ENCODE data around the gene MORC1.
"Not testable (repeated sequence)": the region's sequence is repeated elsewhere in the genome, so short reads cannot be mapped to it uniquely, and the experiment has no call there.

MORC1 gene

DNA sequence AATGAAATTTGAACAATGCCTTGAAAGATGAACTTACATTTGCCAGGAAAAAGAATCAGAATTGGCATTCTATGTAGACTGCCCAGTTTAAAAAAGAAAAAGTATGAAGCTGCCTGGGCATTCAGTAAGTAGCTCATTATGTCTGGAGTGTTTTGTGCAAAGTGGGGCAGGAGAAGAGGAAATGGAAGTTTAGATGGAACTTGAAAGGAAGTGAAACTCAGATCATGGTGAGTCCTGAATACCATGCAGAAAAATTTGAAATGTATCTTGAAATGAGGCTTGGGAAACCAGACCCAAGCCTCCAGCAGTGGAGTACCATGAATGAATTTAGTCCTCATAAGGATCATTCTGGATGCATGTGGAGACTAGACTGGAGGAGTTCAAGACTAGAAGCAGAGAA lies 4.8 kb upstream of the MORC1 start:
- Mint-ChIP-seq H3K4me1 (no peaks in the 10 kb centered on the region), H3K27ac (no peak overlapping the region), H3K36me3 (no peaks in the 10 kb centered on the region), H3K9me3 (no peaks in the 10 kb centered on the region), H3K4me3 (no peak overlapping the region)
- no peak for DNase-seq (ENCODE audit: low spot score in 2 of 2)
- ATAC-seq: no peak

DNA sequence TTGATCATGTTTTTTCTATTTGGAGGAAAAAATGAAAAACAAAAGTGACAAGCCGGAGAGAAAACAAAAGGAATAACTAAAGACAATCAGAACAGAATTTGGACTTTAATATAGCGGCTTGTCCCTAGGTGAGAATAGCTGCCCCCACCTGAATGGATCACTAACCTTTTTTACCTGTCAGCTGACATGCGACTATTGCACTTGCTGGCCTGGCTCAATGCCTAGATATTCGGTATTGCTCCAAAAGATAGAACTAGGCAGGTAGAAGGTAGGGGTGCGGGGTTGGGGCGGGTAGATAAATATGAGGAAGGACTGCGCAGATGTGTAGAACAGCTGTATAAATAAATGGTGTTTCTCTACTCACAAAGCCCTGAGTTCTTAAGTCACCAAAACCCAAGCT lies 650 bp upstream of the MORC1 start:
- Mint-ChIP-seq H3K36me3 (no peaks in the 10 kb centered on the region), H3K4me3 (no peak overlapping the region)

GRCh38 chr3:109116031-109116430 lies 1.9 kb downstream of the MORC1 start:
- Mint-ChIP-seq H3K4me1 (no peaks in the 10 kb centered on the region), H3K27ac (no peak overlapping the region), H3K4me3 (no peak overlapping the region), H3K36me3 (no peaks in the 10 kb centered on the region), H3K9me3 (no peaks in the 10 kb centered on the region)
- DNase-seq (ENCODE audit: low spot score in 2 of 2) (no peak), ATAC-seq (peak; percentile 26)

More for the DNA sequence above, 650 bp upstream of the MORC1 start:
- Mint-ChIP-seq H3K4me1 (no peaks in the 10 kb centered on the region), H3K9me3 (no peaks in the 10 kb centered on the region), H3K27ac (no peak overlapping the region)
- no peak for ATAC-seq
- no peak for DNase-seq (ENCODE audit: low spot score in 2 of 2)

- Mint-ChIP-seq H3K4me1 (no peaks in the 10 kb centered on the region), H3K36me3 (no peaks in the 10 kb centered on the region), H3K9me3 (no peaks in the 10 kb centered on the region), H3K4me3 (no peak overlapping the region), H3K27ac (no peak overlapping the region)
- no peak for ATAC-seq
- DNase-seq (ENCODE audit: low spot score in 2 of 2): no peak
Measured at GRCh38 chr3:109115451-109115850, 2.5 kb downstream of the MORC1 start.

GRCh38 chr3:109114746-109115145 lies 3.2 kb downstream of the MORC1 start:
- Mint-ChIP-seq H3K4me1 (no peaks in the 10 kb centered on the region), H3K36me3 (no peaks in the 10 kb centered on the region), H3K27ac (no peak overlapping the region), H3K9me3 (no peaks in the 10 kb centered on the region), H3K4me3 (no peak overlapping the region)
- DNase-seq (ENCODE audit: low spot score in 2 of 2) (no peak), ATAC-seq (no peak)

GRCh38 chr3:109112946-109113760 lies 4.8 kb downstream of the MORC1 start:
- DNase-seq (ENCODE audit: low spot score in 2 of 2) (no peak), ATAC-seq (no peak)
- no peaks in the 10 kb centered on the region for H3K4me1 Mint-ChIP-seq
- no peaks in the 10 kb centered on the region for H3K36me3 Mint-ChIP-seq
- no peak overlapping the region for H3K27ac Mint-ChIP-seq
- H3K4me3 Mint-ChIP-seq: no peak overlapping the region
- H3K9me3 Mint-ChIP-seq: no peaks in the 10 kb centered on the region

- H3K4me3 Mint-ChIP-seq: no peak overlapping the region
Measured at GRCh38 chr3:109109574-109109973, 8.4 kb downstream of the MORC1 start.

DNA sequence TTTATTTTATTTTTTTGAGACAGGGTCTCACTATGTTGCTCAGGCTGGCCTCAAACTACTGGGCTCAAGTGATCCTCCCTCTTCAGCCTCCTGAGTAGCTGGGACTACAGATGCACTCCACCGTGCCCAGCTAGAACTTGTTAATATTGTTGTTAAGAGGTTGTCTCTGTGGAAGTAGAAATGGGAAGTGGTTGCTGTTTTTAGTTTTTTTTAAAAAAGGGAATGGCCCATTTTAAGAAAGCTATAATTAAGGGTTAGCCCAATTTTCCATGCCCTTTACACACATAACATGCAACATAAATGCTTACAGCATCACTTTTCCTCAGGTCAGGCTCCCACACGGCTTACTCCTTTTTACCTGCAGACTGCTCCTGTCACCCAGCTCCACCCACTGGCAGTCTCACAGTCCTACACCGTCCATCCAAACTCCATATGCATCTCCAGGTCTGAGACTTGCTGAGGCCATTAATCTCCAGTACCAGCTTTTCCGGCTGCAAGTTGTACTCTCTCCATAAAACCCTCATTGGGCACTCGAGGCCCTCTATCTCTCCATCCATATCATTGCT lies 19.8 kb downstream of the MORC1 start:
- no peak overlapping the region for H3K27ac Mint-ChIP-seq
- H3K9me3 Mint-ChIP-seq: no peaks in the 10 kb centered on the region
- peak; percentile 43 for ATAC-seq
- no peaks in the 10 kb centered on the region for H3K36me3 Mint-ChIP-seq
- DNase-seq (ENCODE audit: low spot score in 2 of 2): no peak
- H3K4me1 Mint-ChIP-seq: no peaks in the 10 kb centered on the region
- H3K4me3 Mint-ChIP-seq: no peak overlapping the region

More at GRCh38 chr3:109109574-109109973, 8.4 kb downstream of the MORC1 start:
- H3K9me3 Mint-ChIP-seq: no peaks in the 10 kb centered on the region
- DNase-seq (ENCODE audit: low spot score in 2 of 2) (no peak), ATAC-seq (no peak)
- no peaks in the 10 kb centered on the region for H3K36me3 Mint-ChIP-seq
- H3K27ac Mint-ChIP-seq: no peak overlapping the region
- H3K4me1 Mint-ChIP-seq: no peaks in the 10 kb centered on the region

DNA sequence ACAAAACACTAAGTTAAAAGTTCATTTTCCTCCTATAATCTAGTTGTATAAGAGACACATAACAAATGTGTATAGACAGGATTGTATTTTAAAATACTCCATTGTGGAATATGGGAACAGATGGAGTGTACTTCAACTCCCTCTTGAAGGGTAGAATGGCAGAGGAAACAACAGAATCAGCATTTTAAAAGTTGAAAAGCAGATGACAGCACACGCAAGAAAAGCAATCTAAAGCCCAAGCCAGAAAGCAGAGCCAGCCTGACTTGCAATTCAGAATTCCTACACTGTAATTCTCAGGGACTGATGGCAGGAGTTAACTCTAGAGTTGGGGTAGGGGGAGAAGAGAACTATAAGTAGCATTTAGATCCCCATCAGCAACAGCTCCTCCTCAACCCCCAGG lies 22.8 kb downstream of the MORC1 start:
- Mint-ChIP-seq H3K4me3 (no peak overlapping the region), H3K9me3 (no peaks in the 10 kb centered on the region), H3K27ac (no peak overlapping the region), H3K36me3 (no peaks in the 10 kb centered on the region), H3K4me1 (no peaks in the 10 kb centered on the region)
- ATAC-seq (no peak), DNase-seq (ENCODE audit: low spot score in 2 of 2) (no peak)

GRCh38 chr3:109093561-109093960 lies 24.4 kb downstream of the MORC1 start:
- ATAC-seq (no peak), DNase-seq (ENCODE audit: low spot score in 2 of 2) (no peak)
- no peak overlapping the region for H3K4me3 Mint-ChIP-seq
- H3K27ac Mint-ChIP-seq: no peak overlapping the region
- H3K9me3 Mint-ChIP-seq: no peaks in the 10 kb centered on the region
- no peaks in the 10 kb centered on the region for H3K36me3 Mint-ChIP-seq
- H3K4me1 Mint-ChIP-seq: no peaks in the 10 kb centered on the region

DNA sequence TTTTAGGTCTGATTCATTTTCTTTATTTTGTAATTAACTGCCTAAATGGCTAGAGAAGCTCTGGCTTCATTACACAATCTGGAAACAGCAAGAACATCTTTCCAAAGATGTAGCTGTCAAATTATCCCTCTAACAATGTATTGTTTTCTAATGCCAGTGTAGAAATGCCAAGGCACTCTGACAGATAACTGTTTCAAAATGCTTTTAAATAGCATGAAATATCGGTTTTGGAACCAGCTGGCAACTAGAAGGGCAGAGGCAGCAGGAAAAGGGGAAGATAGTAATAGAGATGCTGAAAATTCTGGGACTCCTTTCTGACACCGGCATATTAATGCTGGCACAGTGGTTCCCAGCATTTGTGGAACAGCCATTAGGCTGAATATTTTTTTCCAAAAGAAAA lies 26.1 kb downstream of the MORC1 start:
- Mint-ChIP-seq H3K4me3 (no peak overlapping the region), H3K9me3 (no peaks in the 10 kb centered on the region), H3K27ac (no peak overlapping the region), H3K36me3 (no peaks in the 10 kb centered on the region), H3K4me1 (no peaks in the 10 kb centered on the region)
- no peak for ATAC-seq
- no peak for DNase-seq (ENCODE audit: low spot score in 2 of 2)

DNA sequence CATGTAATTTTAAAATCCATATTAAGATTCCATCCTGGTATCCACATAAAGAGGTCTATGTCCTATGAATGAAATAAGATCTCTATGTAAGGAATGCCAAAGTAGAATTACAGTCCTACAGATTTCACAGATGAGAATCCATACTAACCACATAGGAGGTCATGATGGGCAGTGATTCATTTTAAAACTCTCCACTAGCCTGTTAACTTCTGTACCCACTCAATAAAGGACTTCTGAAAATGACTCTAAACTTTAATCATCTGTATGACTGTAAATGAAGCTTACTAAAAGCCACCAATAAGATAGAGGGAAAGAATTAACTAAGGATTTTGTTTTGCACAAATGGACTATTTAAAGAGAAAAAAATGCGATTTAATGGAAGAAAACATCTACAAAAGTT lies 28.7 kb downstream of the MORC1 start:
- Mint-ChIP-seq H3K27ac (no peak overlapping the region), H3K4me1 (no peaks in the 10 kb centered on the region), H3K9me3 (no peaks in the 10 kb centered on the region), H3K36me3 (no peaks in the 10 kb centered on the region), H3K4me3 (no peak overlapping the region)
- peak; percentile 88 for ATAC-seq
- DNase-seq (ENCODE audit: low spot score in 2 of 2): no peak

DNA sequence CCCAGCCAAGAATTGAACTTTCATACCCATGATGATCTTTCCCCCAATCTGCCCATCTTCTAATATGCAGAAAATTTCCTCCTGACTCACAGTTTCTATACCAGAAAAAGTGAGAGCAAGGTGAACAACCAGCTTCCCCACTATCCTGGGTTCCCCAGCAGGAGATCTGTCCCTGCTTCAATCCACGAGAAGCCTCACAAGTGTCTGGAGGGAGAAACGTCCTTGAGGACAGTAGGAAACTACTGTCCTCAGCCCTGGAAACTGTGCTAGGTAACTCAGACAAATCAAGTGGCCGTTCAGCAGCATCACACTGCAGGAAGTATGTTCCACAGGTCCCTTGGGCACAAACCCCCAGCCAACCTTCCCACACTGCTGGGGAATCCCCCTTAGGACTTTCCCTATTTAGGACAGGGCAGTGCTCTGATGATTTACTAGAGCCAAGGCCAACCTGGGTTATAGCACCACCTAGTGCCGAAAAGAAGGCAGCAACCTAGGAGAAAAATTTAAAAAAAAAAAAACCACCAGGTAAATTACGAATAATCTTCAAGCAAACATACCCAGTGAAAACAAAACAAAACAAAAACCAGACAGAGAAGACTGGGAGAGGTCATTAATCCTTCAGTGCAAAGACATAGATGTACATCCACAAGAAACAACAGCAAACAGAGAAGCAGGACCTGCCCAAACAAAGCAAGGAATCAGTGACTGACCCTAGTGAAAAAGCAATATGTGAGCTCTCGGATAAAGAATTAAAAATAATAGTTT lies 36.0 kb downstream of the MORC1 start:
- H3K4me1 Mint-ChIP-seq: no peaks in the 10 kb centered on the region
- peak; percentile 5 to 56 for DNase-seq (ENCODE audit: low spot score in 2 of 2)
- H3K36me3 Mint-ChIP-seq: no peaks in the 10 kb centered on the region
- H3K27ac Mint-ChIP-seq: no peak overlapping the region
- no peak overlapping the region for H3K4me3 Mint-ChIP-seq
- H3K9me3 Mint-ChIP-seq: peaks cover 6% of the 10 kb centered on the region
- ATAC-seq: peak; percentile 65

DNA sequence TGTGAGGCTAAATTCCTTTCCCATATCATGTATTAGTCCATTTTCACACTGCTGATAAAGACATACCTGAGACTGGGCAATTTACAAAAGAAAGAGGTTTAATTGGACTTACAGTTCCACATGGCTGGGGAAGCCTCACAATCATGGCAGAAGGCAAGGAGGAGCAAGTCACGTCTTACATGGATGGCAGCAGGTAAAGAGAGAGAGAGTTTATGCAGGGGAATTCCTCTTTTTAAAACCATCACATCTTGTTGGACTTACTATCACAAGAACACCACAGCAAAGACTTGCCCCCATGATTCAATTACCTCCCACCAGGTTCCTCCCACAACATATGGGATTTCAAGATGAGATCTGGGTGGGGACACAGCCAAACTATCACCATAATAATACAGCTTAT lies 37.8 kb downstream of the MORC1 start:
- not testable (repeated sequence) for H3K36me3 Mint-ChIP-seq; H3K9me3 Mint-ChIP-seq; H3K4me1 Mint-ChIP-seq; ATAC-seq; H3K4me3 Mint-ChIP-seq; DNase-seq (ENCODE audit: low spot score in 2 of 2); H3K27ac Mint-ChIP-seq

DNA sequence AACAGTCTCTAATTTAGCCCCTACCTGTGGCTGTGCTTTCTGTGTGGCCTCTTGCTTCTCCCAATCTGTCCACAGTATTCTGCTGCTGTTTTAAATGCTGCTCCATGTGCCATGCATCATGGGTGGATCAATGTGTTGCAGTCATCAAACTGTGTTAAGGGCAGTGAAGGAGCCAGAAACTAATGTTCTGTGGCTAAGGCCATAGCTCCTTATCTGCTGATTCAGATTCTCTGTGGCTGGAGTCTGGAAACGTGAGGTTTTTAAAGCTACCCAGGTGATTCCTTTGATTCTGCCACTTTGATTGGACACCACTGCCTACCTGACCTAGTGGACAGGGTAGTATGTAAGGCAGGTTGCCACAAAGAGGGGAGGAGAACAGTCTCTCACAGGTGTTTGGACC lies 44.8 kb downstream of the MORC1 start:
- ATAC-seq (no peak), DNase-seq (ENCODE audit: low spot score in 2 of 2) (no peak)
- Mint-ChIP-seq H3K9me3 (no peaks in the 10 kb centered on the region), H3K4me3 (no peak overlapping the region), H3K27ac (no peak overlapping the region), H3K4me1 (peaks cover 8% of the 10 kb centered on the region), H3K36me3 (no peaks in the 10 kb centered on the region)

- ATAC-seq: peak; percentile 39
- H3K4me1 Mint-ChIP-seq: peaks cover 8% of the 10 kb centered on the region
- H3K27ac Mint-ChIP-seq: no peak overlapping the region
- H3K36me3 Mint-ChIP-seq: no peaks in the 10 kb centered on the region
- no peak for DNase-seq (ENCODE audit: low spot score in 2 of 2)
- no peaks in the 10 kb centered on the region for H3K9me3 Mint-ChIP-seq
- H3K4me3 Mint-ChIP-seq: no peak overlapping the region
Measured at GRCh38 chr3:109072194-109072593, 45.7 kb downstream of the MORC1 start.

All from stimulated activated effector memory CD8-positive, alpha-beta T cell treated with anti-CD3 and anti-CD28 coated beads, Interleukin-12 subunit alpha, Interleukin-12 subunit beta, amount 100 ng/mL, for 72 hours (primary cell).